NCI-H2107 treated with DMSO at 0.1 percent for 48 hours (cell line): ENCODE measurements around the gene KIF21B.
"Not testable (repeated sequence)": the region's sequence is repeated elsewhere in the genome, so short reads cannot be mapped to it uniquely, and the experiment has no call there.

Experiments
- DNase-seq: peaks from one replicate; lab custom pipeline; 2025; ENCODE audit not compliant: unreplicated experiment; lab: John Stamatoyannopoulos, UW

The KIF21B gene

DNA sequence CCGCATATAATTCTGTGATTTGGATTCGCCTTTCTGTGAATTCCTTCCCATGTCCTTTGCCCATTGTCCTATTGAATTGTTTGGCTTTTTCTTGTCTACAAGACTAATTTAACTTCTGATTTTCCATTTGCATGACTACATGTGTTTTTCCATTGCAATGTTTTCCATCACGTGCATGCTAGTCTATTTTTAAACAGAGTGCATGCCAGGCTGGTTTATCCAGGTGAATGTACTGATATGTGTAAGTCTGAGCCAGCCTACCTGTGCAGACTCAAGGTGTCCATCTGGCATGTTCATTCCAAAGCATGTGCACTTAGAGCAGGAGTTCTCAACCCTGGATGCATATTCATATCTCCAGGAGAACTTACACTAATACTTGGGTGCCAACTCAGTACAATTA is 69.1 kb downstream of the KIF21B start:
- no peak for DNase-seq

DNA sequence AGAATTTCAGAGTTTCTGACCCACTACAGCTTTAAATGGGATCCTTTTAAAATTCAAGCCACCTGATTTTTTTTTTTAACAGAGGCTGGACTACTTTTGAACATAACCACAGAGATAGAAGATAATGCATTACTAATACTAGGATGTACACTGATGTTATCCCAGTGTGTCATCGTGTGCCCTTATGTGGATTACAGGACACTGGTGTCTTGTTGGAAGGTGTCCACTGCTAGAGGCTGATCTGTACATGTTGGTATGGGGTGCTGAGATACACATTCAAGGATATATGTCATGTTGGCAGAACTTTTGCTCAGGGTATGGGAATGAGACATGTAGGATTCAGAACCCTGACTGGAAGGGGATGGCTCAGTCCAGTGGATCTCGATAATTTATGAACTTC is 72.5 kb downstream of the KIF21B start:
- DNase-seq = no peak

DNA sequence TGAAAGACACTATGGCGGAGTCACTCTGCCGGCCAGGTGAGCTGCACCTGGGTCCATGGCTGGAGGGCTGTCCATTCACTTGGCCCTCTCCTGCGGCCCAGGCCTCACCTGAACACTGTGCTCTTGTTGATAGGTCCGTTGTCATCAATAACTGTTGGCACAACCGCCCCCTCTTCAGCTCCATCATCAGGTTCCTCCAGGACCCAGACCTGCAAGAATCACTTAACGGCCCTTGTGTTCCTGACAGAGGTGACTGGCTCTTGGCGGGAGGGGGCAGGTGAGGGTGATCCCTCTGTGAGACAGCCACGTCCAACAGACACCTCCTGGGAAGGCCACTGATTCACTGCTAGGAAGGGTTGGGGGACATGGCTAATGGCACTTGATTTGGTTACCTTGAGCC is 73.9 kb downstream of the KIF21B start:
- no peak for DNase-seq

DNA sequence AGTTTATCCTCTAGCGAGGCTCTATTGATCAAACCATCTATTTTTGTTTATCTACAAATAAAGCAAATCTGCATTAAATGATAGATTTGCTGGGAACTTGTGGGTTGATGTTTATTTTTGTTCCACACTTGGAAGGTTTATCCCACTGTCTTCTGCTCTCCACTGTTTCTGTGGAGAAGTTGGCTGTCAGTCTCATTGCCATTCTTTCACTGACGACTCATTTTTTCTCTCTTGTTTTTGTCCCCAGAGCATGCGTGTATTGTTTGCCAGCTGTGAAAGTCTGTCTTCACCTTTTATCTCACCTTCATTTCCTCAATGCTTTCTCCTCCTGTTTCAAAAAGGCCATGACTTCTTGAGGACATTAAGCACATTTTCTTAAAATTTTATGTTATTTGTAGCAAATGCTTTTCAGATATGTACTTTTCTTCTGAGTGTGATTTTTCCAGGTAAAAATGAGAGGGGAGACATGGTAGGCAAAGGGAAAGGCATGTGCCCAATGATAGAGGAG is 76.4 kb downstream of the KIF21B start:
- no peak for DNase-seq

DNA sequence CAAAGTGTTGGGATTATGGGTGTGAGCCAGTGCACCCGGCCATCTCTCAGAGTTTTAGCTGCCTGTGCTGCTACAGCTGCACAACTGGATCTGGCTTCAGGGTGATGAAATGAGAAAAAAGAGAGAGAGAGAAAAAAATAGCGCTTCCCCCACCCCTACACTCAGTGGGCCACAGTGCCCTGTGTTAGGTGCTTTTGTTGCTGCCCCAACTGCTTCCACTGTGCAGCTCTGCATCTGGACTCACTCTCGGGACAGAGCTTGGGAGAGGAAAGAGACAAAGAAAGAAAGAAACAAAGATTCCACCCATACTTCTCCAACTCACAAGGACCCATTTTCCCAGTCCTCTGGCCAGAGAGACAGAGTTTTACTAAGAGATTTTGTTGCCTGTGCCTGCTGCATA is 78.4 kb downstream of the KIF21B start:
- no peak for DNase-seq

DNA sequence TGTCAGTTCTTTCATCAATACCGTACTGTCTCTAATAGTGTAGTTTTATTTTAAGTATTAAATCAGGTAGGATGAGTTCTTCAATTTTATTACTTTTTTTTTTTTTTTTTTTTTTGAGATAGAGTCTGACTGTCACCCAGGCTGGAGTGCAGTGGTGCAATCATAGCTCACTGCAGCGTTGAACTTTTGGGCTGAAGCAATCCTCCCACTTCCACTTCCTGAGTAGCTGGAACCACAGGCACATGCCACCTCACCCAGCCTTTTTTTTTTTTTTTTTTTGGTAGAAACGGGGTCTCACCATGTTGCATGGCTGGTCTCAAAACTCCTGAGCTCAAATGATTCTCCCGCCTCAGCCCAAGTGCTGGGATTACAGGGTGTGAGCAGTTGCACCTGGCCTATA is 84.6 kb downstream of the KIF21B start:
- DNase-seq = no peak

DNA sequence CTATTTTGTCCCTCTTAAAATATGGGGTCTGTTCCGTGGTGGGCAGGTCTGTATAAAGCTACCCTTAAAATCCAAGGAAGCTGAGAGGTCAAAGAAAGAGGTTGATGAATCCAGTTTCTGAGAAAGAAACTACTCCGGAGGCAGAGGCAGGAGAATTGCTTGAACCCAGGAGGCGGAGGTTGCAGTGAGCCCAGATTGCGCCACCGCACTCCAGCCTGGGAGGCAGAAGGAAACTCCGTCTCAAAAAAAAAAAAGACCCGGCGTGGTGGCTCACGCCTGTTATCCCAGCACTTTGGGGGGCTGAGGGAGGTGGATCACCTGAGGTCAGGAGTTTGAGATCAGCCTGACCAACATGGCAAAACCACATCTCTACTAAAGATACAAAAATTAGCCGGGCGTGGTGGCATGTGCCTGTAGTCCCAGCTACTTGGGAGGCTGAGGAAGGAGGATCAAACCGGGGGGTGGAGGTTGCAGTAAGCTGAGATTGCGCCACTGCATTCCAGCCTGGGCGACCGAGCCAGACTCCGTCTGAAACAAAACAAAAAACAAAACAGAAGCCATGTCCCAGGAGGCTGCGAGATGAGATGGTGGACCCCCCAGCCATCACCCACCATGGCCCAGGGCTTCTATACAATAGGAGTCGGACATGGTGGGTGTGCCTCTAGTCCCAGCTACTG is 88.1 kb downstream of the KIF21B start:
- not testable (repeated sequence) for DNase-seq

DNA sequence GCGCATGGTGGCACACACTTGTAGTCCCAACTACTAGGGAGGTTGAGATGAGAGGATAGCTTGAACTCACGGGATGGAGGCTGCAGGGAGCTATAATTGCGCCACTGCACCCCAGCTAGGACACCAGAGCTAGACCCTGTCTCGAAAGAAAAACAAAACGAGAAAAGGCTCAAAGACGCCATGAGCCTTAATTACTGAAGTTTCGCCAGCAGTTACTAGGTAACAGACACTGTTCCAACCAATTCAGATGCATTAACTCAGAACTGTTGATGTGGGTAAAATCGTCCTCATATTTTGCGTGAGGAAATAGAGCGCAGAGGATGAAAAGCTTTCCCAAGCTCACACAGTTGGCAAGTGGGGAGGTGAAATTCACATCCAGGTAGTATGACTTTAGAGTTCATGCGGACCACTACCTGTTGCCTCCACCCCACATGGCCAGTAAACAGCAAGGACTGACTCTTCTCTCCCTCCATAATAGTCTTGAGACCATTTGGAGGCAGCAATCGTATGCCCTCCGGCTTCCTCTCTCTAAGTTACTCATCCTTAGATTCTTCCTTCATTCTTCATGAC is 88.8 kb downstream of the KIF21B start:
- no peak for DNase-seq

DNA sequence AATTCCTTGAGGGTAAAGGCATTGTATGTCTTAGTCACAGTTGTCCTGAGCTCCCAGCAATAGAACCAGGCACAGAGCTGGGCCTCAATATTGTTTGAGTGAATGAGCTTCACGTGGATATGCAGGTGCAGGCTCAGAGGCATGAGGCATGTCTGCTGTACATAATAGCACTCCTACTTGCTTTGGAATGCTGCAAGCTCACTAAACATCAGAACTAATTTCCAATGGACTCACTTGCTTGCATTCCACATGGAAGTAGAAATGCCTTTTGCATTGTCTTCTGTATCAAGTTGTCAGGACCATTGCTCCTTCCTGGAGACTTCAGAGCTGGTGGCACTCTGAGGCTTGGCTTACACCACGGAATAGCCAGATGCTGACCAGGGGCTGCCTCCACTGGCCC is 91.7 kb downstream of the KIF21B start:
- DNase-seq = no peak

DNA sequence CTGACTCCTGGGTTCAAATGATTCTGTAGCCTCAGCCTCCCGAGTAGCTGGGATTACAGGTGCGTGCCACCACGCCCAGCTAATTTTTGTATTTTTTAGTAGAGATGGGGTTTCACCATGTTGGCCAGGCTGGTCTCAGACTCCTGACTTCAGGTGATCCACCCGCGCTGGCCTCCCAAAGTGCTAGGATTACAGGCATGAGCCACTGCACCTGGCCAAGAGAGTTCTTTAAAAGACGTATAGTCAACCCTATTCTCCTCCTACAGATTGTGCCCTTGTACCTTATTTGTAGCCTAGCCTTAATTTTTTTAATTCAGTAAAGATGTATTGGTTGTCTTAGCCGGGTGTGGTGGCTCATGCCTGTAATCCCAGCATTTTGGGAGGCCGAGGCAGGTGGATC is 93.2 kb downstream of the KIF21B start:
- DNase-seq = not testable (repeated sequence)

DNA sequence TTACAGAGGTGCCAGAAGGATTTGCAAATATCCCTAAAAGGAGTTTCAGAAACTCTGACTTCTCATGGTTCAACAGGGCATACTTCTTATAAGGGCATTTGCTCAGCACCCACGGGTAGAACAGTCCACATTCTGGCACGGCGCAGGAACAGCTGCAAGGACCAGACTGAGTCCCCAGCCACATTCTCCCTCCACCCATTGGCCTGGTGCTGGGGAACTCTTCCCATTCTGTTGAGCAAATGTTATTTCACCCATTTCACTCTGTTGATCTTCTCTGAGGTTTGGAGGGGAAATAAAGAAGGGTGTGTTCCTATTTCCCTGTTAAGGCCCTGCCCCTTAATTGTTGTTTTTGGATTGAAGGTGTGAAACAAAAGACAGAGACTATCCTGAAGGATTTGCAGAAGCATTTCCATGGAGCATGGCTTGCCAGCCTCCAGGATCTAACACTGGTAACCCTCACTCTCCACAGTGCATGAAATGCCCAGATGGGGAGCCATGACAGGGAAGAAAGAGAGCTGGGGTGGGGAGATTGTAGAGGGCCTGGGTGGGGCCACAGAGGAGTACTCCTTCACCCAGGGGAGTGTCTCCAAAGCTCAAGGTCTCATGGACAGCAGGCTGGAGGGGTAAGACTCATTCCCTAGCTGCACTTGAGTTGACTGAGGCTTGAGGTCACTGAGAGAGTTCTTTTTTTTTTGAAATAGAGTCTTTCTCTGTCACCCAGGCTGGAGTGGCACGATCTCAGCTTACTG is 93.8 kb downstream of the KIF21B start:
- DNase-seq = no peak

DNA sequence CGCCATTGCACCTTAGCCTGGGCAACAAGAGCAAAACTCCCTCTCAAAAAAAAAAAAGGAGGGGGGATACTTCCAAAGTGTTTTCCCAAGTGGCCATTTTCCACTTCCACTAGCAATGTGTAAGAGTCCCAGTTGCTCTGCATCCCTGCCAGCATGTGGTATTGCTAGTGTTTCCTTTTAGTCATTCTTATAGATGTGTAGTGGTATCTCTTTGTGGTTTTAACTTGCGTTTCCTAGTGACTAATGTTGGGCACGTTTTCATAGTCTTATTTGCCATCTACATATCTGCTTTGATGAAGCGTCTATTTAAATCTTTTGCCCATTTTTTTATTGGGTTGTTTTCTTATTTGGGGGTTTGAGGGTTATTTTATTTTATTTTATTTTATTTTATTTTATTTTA is 97.7 kb downstream of the KIF21B start:
- DNase-seq = no peak

DNA sequence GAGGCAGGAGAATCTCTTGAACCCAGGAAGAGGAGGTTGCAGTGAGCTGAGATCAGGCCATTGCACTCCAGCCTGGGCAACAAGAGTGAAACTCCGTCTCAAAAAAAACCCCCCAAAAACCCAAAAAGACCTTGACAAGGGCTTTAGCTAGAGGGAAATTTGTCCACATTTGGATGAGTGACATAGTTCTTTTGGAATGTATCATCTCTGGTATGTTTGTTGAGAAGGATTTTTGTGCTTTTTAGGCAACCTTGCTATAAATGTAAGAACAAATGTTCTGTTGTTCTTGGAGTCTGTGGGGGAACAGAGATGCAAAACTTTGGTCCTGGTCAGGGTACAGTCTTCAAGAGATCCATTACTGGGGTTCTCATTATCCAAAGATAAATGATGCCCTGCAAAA is 99.9 kb downstream of the KIF21B start:
- no peak for DNase-seq

DNA sequence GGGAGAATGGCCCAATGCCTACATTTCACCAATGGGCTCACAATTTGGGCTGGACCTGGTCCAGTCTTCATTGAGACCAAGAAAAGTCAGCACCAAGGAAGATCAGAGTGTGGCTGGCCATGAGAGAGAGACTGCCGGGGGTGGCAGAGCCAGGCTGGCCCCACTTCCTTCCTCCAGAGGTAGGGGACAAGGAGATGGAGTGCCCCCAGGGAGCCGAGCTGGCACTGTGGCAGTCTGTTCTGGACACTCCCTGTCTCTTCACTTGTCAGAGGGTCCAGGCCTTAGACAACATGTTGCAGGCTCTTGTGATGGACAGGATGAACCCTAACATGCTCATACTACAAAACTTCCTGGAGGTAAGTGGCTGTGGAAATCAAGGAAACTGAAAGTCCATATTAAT is 101.1 kb downstream of the KIF21B start:
- no peak for DNase-seq

DNA sequence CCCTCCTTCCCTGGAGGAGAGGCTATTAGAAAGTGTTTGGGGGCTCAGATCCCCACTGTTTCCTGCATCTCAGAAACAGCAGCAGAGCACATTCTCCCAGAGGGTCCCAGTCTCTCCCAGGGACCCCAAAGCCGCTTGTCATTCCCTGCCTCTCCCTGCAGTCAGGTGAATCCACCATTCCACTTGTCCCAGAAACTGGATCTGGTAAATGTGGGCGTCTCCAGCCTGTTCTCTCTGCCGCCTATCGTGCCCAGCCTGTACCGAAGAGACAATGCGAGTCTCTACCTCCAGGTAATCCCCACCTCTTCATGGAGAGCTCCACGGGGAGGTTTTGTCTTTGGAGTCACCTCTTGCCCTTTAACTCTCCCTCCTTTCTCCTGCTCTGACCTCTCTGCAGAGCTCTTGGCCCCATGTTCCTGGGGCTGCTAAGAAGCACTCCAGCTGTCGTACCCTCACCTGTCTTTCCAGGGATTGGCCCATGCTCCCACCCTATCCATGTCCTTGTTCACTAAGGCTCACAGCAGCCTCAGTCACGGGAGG is 101.9 kb downstream of the KIF21B start:
- DNase-seq = no peak
